ENCODE measurements around the gene LIMCH1. TPM values are rescaled to one million over a fixed set of nuclear protein-coding genes. Genes with fewer than 3 reads are reported as not detected.

Gene LIMCH1
- total RNA-seq, 2 donors from 2014 or later, result 7.2 to 9.5 TPM

DNA sequence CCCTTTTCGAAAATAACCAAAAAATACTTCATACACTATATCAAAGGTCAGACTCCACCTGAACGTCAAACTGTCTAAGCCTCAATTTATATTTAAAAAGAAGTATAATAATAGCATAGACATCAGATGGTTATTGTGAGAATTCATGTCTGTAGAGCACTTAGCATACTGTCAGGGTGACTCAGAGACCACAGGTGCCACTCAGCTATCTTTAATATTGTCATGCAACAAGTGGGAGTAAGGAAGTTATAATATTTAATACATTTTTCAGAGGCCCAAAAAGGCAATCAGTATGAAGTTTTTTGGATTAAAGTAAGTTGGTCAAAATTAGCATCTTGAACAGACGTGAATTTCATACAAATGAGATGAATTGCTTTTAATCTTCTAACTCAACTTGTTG lies 117.2 kb downstream of the LIMCH1 start:
- intact Hi-C loops (cut with DNase I, micrococcal nuclease), result no loop called here
- DNase-seq (no peak), ATAC-seq (no peak)

DNA sequence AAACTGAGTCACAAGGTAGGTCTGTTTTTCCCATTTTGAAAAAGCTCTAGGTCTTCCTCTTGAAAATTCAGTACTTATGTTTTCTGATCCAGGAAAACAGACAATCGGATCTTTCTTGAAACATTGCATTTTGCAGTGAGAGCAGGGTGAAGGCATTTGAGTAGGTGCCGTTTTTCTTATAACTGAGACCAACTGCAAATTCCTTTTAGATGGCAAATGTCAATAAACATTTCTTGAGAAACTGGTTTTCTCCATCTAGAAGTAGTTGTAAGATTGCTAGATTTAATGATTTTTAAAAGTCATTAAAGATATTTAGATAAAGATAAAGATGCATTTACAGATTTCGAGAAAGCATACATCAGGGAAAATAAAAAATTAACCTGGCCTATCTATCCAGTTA lies 118.1 kb downstream of the LIMCH1 start:
- ATAC-seq (no peak), DNase-seq (no peak)
- intact Hi-C loops (cut with DNase I, micrococcal nuclease), result no loop called here

DNA sequence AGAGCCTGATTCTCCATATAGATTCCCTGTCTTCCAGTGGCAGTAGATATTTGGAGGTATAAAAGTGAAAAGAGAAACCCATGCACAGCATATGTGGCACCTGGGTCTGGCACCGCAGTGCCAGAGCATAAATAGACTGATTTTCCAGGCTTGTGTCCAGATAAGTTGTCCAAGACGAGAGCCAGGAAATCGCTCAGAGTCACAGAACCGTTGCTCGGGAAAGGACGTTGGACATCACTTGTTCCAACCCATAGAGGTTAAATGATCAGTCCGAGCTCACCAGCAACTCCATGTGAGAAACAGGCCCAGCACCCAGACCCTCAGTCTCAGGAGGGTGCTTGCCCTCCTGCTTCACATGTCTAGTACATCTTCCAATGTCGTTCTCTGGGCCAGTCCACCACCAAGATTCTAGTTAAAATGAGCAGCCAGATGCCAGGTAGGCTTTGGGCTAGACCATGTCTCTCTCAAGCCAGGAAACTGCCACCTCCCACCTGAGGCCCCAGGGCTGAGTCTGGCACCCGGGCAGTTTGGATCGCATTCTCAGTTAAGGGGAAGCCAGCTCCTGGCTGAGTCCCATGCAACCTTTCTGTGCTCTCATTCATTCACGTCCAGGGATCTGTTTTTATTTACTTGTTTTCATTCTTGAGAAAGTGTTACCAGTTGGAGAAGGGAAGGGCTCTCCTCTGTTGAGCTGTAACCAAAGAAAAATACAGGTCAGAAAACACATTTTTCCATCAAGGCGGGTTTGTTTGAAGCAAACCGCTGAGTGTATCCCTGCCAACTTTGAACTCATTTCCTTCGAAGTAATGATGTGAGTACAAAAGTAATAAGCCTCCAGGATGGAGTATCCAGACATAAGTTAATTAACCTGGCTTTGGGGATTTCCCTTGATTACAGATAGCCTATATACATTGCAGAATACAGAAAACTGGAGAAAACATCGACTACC lies 118.9 kb downstream of the LIMCH1 start:
- ATAC-seq (no peak), DNase-seq (no peak)
- intact Hi-C loops (cut with DNase I, micrococcal nuclease), result no loop called here

DNA sequence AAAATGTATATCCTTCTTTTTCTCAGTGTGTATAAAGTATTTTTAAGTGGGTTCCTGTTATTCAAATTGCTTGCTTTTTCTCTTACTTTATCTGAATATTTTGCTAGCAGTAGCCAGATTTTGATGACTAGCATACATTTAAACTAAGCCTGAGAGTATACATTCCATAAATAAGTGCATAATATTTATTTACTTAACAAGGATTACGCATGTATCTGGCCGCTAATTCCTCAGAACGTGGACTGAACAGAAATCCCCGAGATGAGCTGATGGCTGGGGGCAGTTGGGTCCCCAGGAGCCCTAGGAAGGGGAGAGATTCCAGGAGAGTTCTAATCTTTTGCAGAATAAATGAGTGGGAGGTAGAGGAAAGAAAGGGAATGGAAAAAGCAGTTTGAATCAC lies 119.6 kb downstream of the LIMCH1 start:
- ATAC-seq, result no peak
- DNase-seq, result no peak
- intact Hi-C loops (cut with DNase I, micrococcal nuclease), result no loop called here

DNA sequence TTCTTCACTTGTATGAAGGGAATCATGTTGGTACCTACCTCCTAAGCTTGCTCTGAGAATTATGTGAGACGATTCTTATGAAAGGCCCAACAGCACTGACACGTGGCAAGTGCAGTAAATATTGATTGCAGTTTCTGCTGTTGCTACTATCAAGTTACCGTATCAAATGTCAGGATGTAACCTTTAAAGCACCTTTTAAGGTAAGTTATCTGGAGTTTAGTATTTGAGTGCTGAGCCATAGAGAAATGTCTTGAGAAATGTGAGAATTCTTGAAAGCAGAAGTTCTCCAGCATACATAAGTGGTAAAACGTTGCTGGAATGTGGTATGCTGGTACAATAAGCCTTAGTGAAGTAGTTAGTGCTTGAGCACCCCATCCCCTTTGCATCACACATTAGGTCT lies 120.2 kb downstream of the LIMCH1 start:
- intact Hi-C loops (cut with DNase I, micrococcal nuclease), result no loop called here
- ATAC-seq (no peak), DNase-seq (no peak)

DNA sequence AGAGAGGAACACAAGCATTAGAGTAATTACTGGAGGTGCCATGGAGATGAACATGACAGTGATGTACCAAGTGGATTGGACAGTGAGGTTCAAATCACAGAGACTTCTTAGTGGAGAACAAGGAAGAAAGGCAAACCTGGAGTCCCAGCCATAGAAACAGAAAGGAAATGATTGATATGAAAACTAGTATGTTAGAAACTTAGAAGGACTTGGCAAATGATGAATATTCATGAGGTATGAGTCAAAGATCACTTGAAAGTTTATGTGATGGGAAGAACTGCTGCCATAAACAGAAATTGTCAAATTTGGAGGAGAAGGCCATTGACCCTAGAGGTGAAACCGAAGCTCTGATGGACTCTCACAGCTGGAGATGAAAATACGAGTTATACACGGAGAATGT lies 122.4 kb downstream of the LIMCH1 start:
- no peak for ATAC-seq
- no peak for DNase-seq
- intact Hi-C loops (cut with DNase I, micrococcal nuclease), result loop anchor here (5.0 to 10.0 kb wide), 2 partner anchors 376 to 378 kb away; no protein-coding TSS in a partner anchor

DNA sequence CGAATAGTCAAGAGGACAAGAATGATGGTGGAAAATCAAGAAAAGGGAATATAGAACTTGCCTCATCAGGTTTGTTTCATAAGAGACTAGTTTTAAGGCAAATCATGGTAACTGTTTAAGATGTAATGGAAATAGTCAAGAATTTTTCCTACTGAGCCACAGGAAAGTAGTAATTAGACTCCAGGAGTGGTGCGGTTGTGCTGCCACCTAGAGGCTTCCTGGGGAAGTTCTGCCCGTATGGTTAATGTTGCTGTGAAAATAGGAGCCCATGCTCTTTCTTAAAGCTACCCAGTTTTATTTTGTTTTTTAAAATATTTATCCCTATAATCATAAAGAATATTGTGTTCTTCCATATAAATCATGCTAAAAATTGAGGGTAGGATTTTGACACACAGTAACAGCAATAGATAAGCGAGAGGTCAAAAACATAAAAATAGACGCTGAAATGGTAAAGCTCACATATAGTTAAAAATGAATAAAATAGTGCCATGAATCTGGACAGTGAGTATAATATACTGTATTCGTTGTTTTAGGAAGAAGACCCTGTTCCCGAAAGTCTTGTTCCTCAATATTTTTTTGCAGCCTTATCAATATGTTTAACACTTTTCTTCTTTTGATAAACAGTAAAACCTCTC lies 123.6 kb downstream of the LIMCH1 start:
- ATAC-seq (peak; percentile 64), DNase-seq (peak in 1 of 2 donors; percentile 51)
- intact Hi-C loops (cut with DNase I, micrococcal nuclease), result loop anchor here (5.0 to 10.0 kb wide), 2 partner anchors 377 to 379 kb away; no protein-coding TSS in a partner anchor

DNA sequence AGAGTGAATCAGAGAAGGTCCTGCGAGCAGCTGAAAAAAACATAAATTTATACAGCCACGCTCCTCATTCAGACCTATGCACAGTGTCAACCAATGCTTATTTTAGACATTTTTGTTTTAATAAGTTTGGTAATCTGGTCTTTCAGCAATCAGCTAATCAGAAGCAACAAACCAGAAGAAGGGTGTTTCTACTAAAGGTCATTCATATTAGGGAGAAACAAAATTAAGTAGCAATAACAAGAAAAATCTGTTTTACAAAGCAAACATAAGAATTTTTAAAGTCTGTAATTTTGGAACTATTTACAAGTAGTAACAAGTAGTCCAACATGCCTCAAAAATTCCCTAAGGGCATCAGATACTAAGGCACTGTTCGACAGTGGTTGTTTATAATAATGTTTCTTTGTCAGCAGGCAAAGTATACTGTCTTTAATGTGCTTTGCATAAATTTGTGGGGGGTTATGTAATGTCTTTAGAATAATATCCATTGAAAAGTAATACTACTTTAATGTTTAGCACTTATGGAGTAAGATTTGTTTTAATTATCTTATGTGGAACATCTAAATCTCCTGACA lies 127.8 kb downstream of the LIMCH1 start:
- ATAC-seq, result no peak
- no peak for DNase-seq
- intact Hi-C loops (cut with DNase I, micrococcal nuclease), result loop anchor here in 1 of 2 donors (10.0 kb wide), 1 partner anchor 381 kb away; no protein-coding TSS in a partner anchor

DNA sequence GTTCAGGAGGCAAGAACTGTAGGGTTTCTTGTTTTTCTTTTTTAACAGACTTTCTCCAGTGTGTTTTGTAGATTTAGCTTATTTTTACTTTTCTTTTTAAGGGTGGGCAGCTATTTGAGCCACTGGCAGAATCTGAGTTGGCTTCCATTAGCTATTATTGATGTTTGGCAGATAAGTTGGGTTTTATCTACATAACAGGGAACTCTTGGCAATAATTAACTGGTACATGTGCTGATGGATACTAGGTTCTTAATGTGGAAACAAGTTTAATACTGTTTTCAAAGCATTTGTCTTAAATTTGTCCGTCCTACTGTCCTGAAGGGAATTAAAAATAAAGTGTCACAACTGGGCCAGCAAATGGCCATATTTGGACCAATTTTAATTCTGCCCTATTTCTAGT lies 130.1 kb downstream of the LIMCH1 start:
- DNase-seq, result no peak
- intact Hi-C loops (cut with DNase I, micrococcal nuclease), result loop anchor here in 1 of 2 donors (10.0 kb wide), 1 partner anchor 383 kb away; no protein-coding TSS in a partner anchor
- no peak for ATAC-seq

DNA sequence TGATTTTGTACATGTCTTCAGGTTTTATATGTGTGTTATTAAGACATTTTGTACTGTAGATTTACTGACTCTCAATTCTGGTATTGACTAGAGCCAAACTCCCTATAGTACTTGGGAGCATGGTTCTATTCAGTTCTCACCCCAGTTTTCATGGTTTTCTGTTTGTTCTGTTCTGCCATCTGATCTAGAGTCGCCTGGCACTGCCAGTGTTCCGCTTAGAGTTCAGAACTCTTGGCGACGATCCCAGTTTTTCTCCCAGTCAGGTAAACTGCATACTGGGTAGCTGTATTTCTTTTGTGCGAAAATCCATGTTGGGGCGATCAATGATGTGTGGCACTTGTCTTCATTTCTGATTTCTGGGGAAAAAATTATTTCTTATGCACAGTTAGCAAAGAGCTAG lies 132.6 kb downstream of the LIMCH1 start:
- no peak for DNase-seq

DNA sequence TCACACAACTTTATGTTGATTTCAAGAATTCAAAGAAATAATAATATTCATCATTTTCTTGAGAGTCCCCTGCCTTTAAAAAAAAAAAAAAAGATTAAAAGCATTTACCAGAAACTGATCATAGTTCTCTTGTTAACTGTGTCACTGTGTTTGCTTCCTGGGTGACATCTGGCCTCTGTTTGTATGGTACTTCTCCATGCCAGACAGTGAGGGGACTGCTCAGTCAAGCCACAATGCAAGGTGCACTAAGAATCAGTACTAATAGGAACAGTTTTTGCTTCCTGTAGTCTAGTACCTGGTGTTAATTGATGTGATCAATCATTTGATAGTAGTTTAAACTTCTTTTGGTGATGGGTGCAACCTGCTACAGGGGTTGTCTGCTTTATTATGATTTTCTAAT lies 133.0 kb downstream of the LIMCH1 start:
- ATAC-seq (no peak), DNase-seq (no peak)

More for the DNA sequence above, 132.6 kb downstream of the LIMCH1 start:
- intact Hi-C loops (cut with DNase I, micrococcal nuclease), result no loop called here
- no peak for ATAC-seq

DNA sequence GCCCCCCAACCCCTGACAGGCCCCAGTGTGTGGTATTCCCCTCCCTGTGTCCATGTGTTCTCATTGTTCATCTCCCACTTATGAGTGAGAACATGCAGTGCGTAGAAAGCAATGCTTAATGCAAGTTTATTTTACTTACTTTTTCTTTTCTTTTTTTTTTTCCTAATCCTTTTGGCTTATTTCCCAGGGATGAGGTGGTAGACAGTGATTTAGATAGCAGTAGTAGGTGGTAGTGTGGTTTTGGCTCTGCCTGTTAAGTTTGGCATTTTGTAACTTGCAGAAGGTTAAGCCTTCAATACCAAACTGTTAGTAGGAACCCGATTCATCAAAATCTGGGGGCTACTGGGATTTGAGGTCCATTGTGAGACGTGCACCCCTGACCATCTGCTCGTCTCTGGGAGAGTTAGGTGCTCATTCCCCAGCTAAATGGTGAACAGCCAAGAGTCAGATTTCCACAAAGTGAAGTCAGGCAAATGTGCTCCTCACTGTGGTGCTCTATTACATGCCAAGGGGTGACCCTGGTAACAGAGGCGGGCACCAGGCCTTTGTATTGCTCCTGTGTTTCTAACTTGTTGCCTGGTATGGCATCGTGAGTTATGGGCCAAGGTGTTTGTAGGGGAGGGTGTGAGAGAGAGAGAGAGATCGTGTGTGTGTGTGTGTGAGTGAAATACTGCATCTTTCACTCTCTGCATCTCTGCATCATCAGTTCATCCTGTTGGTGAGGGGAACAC lies 140.3 kb downstream of the LIMCH1 start:
- intact Hi-C loops (cut with DNase I, micrococcal nuclease), result no loop called here
- DNase-seq (no peak), ATAC-seq (no peak)

More for the DNA sequence above, 133.0 kb downstream of the LIMCH1 start:
- intact Hi-C loops (cut with DNase I, micrococcal nuclease), result no loop called here

DNA sequence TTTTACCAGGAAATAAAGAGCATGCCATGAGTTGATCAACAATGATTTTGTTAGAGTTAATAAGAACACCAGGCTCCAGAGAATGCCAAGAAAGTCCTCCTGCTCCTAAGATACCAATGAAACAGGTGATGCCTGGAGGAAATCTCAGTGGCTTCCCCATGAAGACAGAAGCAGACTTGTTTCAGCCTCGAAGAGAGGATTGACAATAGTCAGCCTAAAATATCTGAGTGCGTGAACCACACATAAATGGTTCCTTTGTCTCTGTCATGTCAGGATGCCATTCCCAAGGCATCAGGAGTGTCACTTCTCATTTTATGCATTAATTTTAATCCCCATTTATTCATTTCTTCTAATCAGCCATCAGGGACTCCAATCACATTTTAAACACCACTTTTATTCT lies 141.0 kb downstream of the LIMCH1 start:
- no peak for DNase-seq

DNA sequence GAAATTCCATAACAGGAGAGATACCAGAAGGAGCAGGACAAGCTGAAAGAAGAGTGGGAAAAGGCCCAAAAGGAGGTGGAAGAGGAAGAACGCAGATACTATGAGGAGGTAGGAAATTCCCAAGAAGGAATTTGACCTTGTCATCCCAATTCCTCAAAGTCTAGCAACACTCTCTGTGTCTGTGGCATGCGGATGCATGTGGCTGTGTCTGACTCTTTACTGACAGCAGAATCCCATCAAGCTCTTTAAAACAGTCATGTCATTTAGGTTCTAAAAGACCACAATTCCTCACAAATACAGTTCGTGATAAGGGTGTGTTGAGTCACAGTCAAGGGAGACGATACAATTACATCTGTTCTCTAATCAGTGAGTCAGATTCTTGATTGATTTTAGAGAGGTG lies 142.0 kb downstream of the LIMCH1 start:
- no peak for ATAC-seq
- no peak for DNase-seq
- intact Hi-C loops (cut with DNase I, micrococcal nuclease), result no loop called here

More for the DNA sequence above, 141.0 kb downstream of the LIMCH1 start:
- ATAC-seq, result no peak
- intact Hi-C loops (cut with DNase I, micrococcal nuclease), result no loop called here

DNA sequence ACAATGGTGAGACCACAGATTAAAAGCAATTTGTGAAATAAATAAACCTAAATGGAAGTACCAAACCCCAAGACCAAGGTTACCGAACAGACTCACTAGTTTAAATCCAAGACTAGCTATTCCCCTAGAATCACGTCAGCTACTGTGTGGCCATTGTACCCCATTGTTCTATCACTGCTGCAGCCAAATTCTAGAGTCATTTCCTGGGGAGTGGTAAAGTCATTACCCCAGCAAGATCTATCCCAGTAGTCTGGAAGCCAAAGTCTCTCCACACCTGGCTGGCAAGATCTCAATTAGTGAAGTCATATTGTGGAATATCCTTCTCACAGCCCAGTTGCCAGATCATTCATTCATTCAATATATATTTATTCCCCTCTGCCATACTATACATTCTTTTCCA lies 143.1 kb downstream of the LIMCH1 start:
- DNase-seq, result no peak
- intact Hi-C loops (cut with DNase I, micrococcal nuclease), result no loop called here
- ATAC-seq, result no peak

DNA sequence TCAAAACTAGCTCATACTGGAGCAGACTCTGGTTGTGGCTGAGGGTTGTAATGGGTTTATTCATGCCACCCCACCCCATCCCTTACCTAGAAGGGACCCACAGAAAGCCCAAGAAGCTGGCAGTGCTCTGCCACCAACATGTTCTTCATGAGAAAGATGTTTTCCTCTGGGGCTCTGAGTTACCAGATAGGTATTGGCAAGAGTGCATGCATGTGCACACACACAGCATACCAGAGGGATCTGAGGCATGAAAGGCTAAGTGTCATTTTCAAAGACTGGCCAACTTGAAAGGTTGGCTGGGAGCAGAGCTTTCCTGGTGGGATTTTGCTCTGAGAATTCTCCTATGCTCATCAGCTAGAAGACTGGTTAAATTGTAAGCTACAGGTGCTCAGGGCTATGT lies 145.4 kb downstream of the LIMCH1 start:
- DNase-seq (no peak), ATAC-seq (no peak)
- intact Hi-C loops (cut with DNase I, micrococcal nuclease), result no loop called here

DNA sequence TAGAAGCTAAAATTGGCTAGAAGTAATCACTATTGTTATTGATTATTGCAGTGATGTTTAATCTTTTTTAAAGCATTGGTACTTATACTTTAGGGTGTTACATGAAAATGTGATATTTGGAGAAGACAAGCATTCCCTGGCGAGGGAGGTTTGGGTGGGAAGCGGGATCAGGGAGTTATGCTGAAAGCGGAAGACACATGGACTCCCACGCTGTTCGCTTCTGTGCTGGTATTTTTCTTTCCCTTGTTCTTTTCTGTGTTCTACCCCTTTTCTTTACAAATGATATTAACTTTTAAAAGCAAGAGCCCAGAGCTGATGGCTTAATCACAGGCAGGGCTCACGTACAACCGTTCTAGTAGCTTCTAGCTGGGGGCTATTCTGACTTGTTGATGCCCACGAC lies 148.9 kb downstream of the LIMCH1 start:
- intact Hi-C loops (cut with DNase I, micrococcal nuclease), result no loop called here
- no peak for DNase-seq
- ATAC-seq, result no peak

DNA sequence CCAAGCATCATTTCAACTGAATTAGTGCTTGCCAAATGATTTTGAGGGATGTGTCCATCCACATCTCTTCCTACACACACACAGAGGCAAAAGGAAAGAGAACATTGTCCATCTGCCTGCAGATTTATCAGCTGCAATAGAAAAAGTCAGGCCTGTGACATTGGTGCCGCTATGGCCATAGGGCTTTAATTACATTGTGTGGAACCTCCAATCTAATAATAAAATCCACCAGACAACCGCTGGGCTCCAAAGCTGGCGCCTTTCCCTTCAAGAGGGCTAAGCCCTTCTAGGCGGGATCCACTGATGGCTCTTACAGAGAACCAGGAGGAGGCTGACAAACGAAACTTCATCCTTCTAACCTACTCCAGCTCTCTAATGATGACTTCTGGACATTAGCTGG lies 150.0 kb downstream of the LIMCH1 start:
- DNase-seq (no peak), ATAC-seq (no peak)
- intact Hi-C loops (cut with DNase I, micrococcal nuclease), result no loop called here

Measured in left colon (tissue), 2 donors.